Muscle of arm (tissue), 12 donors: ENCODE measurements around the gene PVR. TPM values are rescaled to one million over a fixed set of nuclear protein-coding genes. Genes with fewer than 3 reads are reported as not detected.
"Not testable (repeated sequence)": the region's sequence is repeated elsewhere in the genome, so short reads cannot be mapped to it uniquely, and the experiment has no call there.

ENCODE experiments used
- DNase-seq: peaks from one replicate; pipeline ENCODE4 v3.0.0-alpha.2; 2013
- polyA plus RNA-seq, 12 donors: library from polyadenylated mRNA; unstranded; fragments of 120-200 nt; gene quantifications; one replicate each; pipeline ENCODE4 v1.2.1, GENCODE V29; 2013; ENCODE audit not compliant: insufficient read length in 12 of 12

PVR gene
- polyA plus RNA-seq, 12 donors: 19.4 to 28.7 (median 21.1) TPM; not detected in 1

DNA sequence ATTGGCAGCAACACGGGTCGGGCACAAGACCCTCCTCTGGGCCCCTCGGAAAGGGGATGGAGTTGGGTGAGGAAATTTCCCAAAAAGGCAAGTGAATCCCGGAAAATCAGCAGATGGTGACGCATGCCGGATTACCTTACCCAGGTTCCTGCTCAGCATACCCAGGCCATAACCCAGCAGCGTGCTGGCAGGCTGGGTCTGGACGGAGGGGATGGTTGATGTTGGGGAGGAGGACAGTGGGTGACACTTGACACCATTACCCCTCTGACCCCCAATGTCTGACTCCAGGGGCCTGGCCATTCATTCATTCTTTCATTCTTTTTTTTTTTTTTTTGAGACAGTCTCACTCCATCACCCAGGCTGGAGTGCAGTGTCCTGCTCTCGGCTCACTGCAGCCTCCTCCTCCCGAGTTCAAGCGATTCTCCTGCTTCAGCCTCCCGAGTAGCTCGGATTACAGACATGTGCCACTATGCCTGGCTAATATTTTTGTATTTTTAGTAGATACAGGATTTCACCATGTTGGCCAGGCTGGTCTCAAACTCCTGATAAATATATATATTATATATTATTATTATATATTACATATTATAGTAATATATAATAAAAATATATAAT lies 799 bp downstream of the PVR start:
- no peak for DNase-seq

DNA sequence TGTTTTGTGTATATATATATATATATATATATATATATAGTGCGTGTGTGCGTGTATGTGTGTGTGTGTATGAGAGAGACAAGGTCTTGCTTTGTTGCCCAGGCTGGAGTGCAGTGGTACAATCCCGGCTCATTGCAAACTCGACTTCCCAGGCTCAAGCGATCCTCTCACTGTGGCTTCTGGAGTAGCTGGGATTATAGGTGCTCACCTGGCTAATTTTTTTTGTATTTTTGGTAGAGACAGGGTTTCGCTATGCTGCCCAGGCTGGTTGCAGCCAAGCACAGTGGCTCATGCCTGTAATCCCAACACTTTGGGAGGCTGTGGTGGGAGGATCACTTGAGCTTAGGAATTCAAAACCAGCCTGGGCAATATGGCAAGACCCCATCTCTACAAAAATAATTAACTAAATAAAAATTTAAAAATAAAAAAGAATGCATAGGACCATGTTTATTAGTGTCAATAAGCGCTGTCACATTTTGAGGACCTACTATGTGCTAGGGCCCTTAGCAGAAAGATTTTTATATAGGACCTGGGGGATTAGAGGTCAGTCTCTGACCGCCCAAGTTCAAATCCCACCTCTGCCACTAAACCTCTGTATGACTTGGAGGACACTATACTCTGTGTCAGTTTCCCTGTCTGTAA lies 1.8 kb downstream of the PVR start:
- no peak for DNase-seq

DNA sequence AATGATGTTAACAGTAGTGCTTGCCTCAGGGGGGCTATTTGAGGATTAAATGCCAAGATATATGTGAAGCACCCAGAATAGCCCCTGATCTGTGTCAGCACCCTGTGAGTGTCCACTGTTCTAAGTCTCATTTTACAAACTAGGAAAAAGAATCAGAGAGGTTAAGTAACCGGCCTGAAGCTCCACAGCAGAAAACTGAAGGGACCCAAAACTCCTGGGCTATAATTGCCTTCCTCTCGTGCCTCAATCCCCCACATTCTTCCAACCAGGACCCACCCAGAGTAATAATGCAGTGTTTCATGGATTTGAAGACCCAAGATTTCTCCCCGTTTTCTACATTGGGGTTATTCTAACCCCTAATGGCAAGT lies 2.3 kb downstream of the PVR start:
- no peak for DNase-seq

DNA sequence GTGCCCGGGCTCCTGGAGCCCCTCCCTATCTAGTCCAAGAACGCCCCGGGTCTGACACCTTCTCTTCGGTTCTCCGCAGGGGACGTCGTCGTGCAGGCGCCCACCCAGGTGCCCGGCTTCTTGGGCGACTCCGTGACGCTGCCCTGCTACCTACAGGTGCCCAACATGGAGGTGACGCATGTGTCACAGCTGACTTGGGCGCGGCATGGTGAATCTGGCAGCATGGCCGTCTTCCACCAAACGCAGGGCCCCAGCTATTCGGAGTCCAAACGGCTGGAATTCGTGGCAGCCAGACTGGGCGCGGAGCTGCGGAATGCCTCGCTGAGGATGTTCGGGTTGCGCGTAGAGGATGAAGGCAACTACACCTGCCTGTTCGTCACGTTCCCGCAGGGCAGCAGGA lies 3.4 kb downstream of the PVR start:
- DNase-seq: no peak

DNA sequence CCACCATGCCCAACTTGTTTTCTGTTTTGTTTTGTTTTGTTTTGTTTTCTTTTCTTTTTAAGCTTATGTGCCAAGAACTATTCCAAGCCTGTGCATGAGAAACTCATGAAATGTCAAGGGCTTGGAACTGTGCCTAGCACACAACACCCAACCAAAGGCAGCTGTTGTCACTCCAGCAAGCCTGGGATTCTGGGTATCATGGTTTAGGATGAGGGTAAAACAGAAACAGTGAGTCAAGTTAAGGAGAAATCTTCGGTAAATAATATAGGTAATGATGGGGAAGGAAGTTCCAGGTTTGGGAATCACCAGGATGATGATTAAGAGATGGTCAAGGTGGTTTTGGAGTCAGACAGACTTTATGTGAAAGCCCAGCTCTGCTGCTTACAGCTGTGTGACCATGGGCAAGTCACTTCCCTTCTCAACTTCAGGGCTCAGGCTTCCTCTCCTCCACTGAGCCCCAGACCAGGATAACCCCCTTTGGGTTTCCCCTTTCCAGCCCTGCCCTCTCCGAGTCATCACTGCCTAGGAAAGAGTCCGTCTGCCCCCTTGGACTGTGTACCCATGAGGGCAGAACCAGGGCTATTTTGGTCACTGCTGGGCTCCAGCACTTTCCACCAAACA lies 5.0 kb downstream of the PVR start:
- DNase-seq: no peak

DNA sequence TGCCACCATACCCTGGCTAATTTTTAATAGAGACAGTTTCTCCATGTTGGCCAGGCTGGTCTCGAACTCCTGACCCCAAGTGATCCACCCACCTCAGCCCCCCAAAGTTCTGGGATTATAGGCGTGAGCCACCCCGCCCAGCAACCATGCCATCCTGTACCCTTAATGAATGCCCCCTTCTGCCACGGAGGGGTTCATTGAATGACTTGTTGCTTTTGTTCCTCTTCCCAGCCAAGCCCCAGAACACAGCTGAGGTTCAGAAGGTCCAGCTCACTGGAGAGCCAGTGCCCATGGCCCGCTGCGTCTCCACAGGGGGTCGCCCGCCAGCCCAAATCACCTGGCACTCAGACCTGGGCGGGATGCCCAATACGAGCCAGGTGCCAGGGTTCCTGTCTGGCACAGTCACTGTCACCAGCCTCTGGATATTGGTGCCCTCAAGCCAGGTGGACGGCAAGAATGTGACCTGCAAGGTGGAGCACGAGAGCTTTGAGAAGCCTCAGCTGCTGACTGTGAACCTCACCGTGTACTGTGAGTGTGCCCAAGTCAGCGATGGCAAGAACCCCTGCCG lies 6.0 kb downstream of the PVR start:
- no peak for DNase-seq

DNA sequence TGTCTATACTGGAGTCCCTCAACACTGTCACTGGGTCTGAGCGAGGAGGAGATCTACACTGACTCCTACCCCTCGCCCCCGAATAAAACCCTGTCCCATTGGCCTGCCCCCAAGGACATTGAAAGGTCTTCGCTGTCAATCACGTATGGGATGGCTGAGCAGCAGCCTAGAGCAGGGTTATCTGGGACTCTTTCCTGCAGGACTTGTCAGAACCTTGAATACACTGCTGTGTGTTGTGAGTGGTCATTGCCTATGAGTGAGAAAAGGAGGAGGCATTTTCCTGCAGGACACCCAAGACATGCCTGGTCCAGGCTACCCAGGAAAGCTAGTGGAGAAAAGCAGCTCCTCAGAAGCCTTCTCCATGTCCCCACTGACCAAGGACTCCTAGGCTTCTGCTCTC lies 9.6 kb downstream of the PVR start:
- no peak for DNase-seq

DNA sequence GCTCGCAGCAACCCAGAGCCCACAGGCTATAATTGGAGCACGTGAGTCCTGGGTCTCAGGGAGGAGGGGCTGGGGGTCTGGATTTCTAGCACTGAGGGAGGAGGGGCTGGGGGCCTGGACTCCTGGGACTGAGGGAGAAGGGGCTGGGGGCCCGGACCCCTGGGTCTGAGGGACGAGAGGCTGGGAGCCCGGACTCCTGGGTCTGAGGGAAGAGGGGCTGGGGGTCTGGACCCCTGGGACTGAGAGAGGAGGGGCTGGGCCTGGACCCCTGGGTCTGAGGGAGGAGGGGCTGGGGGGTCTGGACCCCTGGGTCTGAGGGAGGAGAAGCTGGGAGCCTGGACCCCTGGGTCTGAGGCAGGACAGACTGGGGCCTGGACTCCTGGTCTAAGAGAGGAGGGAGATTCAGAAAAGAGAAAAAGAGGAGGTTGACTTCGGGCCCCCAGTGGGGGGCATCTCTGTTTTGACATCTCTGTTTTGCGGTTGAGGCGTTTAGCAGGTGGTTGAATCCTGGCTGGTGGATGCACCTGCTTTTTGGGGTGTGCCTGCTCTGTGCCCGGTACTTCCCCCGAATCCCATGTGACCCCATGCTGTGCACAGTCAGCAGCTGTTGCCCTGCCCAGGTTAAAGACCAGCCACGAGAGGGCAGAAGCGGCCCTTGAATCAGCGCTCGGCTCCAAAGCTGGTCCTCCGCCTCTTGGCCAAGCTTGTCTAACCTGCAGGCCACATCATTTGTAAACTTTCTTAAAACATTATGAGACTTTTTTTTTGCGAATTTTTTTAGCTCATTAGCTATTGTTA lies 10.5 kb downstream of the PVR start:
- no peak for DNase-seq

DNA sequence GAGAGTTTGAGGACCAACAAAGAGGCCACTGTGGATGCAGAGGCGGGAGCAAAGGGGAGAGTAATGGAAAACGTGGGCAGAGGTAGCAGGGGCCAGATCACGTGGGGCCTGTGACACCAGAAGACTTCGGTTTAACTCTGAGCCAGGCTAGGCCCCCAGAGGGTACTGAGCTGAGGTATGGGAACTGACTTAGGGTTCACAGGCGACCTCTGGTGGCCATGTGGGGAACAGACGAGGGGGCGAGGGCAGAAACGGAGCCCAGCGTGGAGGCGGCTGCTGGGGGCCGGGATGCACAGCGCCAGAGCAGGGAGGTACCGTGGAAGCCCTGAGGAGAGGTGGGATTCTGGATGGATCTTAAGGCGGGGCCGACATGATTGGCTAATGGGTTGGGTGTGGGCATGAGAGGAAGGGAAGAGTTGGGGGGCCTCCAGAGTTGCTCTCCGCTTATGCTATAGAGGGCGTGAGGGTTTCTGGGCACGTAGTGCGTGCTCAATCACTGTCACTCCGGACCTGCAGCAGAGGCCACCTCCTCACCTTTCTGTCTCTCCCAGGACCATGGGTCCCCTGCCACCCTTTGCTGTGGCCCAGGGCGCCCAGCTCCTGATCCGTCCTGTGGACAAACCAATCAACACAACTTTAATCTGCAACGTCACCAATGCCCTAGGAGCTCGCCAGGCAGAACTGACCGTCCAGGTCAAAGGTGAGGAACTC lies 13.7 kb downstream of the PVR start:
- DNase-seq: no peak

DNA sequence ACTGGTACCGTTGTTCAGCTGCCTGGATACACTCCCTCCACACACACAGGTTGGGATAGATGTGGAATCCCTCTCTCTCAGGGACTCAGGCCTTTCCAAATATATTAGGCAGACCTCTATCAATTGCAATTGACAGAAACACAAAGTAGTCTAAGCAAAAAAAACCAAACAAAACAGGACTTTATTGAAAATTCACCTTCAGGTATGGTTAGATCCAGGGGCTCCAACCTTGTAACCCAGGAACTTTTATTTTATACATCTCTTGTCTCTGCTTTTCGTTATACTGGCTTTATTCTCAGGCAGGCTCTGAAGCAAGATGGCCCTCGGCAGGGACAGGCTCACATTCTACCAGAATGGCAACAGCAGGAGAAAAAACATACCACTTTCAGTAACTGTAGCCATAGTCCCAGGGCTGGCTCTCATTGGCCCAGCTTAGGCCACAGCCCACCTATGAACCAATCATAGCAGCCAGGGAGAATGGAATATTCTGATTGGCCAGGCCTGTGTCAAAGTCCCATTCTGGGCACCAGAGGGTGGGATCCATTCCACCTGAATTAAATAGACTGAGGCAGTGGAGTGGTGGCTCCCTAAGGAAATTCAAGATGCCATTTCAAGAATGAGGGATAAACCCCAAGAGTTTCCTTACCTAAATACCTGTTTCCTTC lies 14.5 kb downstream of the PVR start:
- DNase-seq: no peak

DNA sequence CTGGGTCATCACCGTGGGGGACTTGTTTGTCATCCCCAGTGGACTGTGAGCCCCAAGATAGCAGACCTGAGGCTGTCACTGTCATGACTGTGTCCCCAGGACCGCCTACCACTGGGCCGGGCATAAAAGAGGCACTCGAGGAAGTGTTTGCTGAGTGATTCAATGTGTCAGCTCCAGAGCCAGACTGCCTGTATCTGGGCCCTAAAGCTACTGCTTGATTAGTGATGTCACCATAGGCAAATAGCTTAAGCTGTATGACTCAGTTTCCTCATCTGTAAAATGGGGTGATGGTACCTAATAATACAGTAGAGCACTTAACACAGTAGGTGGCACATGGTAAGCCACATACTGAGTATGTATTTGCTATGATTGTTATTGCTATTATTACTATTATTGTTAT lies 16.4 kb downstream of the PVR start:
- DNase-seq: no peak

DNA sequence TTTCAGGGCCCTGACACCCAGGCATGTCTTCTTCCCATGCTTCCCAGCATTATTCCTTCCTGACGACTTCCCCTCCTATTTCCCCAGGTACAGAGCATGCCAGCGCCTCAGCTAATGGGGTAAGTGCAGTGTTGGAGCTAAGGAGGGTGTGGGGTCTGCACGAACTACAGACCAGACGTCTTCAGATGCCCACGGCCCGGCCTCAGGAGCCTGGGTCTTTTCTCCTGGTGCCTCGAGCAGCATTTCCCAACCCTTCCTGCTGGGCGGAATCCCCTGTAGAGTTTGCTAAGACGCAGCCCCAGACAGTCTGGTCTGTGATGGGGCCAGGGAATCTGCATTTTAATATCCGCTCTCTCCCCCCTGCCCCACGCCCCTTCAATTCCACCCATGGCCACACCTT lies 17.5 kb downstream of the PVR start:
- no peak for DNase-seq

DNA sequence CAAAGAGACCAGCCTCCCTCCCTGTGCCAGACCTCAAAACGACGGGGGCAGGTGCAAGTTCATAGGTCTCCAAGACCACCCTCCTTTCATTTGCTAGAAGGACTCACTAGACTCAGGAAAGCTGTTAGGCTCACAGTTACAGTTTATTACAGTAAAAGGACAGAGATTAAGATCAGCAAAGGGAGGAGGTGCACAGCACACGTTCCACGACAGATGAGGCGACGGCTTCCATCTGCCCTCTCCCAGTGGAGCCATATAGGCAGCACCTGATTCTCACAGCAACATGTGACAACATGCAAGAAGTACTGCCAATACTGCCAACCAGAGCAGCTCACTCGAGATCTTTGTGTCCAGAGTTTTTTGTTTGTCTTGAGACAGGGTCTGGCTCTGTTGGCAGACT lies 18.2 kb downstream of the PVR start:
- no peak for DNase-seq

DNA sequence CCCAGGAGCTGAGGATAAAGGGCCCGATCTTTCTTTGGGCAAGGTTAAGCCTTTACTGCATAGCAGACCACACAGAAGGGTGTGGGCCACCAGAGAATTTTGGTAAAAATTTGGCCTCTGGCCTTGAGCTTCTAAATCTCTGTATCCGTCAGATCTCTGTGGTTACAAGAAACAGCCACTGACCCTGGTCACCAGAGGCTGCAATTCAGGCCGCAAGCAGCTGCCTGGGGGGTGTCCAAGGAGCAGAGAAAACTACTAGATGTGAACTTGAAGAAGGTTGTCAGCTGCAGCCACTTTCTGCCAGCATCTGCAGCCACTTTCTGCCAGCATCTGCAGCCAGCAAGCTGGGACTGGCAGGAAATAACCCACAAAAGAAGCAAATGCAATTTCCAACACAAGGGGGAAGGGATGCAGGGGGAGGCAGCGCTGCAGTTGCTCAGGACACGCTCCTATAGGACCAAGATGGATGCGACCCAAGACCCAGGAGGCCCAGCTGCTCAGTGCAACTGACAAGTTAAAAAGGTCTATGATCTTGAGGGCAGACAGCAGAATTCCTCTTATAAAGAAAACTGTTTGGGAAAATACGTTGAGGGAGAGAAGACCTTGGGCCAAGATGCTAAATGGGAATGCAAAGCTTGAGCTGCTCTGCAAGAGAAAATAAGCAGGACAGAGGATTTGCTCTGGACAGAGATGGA lies 19.1 kb downstream of the PVR start:
- DNase-seq: no peak

DNA sequence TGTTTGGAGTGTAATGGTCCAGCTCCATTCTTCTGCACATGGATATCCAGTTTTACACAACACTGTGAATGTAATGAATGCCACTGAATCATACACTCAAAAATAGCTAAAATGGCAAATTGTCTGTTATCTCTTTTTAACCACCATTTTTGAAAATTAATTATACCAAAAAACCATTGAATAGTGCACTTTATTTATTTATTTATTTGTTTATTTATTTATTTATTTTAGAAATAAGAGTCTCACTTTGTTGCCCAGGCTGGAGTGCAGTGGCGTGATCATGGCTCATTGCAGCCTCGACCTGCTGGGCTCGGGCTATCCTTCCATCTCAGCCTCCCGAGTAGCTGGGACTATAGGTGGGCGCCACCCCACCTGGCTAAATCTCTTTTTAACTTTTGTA lies 20.3 kb downstream of the PVR start:
- no peak for DNase-seq

DNA sequence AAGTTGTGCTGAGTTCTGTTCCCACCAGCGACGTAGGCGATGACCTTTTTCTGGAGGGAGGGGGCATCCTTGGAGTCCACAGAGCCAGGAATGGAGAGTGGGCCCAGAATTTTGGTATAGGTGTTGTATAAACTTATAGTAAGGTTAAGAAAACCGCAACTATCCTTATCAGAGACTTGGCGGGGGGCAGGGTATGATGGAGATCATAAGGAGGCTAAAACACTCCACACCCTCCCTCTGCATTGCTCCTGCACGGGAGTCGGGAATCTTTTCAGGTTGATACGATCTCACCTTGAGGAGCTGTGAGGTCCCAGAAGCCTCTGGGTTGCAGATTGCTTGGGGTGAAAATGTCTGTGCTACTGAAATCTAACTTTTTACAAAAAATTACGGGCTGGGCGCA lies 21.3 kb downstream of the PVR start:
- no peak for DNase-seq

DNA sequence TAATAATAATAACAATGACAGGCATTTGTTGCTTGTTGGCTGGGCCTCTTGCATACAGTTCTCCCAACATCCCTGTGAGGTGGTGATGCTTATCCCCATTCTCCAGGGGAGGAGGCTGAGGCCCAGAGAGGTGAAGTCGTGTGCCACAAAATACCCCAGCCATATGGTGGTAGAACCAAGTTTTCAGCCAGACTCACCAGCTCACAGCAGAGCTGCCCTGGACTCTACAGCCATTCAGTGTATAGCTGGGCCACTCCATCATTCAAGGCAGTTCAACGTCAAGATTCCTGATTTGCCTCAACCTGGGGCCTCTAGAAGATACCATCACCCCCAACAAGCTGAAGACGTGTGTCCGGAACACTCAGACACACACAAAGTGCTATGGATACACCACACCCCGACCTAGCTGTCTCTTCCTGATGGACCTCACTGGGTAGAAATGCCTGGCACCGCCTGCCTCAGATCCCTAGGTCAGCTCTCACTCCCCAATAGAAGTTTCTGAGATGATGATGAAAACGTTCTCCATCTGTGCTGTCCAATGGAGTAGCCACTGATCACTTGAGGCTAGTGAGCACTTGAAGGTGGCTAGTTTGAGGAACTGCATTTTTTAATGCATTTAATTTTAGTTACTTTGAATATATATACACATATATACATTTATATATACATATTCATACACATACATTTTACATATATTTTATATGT lies 23.3 kb downstream of the PVR start:
- DNase-seq: no peak

DNA sequence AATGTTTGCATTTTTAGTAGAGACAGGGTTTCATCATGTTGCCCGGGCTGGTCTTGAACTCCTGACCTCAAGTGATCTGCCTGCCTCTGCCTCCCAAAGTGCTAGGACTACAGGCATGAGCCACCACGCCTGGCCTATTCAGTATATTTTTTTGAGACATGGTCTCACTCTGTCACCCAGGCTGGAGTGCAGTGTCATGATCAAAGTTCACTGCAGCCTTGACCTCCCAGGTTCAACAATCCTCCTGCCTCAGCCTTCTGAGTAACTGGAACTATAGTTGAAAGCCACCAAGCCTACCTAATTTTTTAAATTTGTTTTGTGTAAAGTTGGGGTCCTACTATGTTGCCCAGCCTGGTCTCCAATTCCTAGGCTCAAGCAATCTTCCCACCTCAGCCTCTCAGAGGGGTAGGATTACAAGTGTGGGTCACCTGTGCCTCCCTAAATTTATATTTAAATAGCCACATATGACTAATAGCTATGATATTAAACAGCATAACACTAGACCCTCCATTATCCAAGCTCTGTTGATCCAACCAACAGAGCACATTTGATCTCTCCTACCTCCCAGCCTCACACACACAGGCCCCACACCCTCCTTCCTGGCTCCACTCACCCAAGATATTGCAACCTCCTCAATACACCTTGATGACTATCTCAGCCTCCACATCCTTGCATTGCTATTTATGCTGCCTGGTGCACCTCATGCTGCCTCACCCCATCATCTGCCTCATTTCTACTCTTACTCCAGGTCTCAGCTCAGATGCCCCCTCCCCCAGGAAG lies 25.5 kb downstream of the PVR start:
- no peak for DNase-seq

DNA sequence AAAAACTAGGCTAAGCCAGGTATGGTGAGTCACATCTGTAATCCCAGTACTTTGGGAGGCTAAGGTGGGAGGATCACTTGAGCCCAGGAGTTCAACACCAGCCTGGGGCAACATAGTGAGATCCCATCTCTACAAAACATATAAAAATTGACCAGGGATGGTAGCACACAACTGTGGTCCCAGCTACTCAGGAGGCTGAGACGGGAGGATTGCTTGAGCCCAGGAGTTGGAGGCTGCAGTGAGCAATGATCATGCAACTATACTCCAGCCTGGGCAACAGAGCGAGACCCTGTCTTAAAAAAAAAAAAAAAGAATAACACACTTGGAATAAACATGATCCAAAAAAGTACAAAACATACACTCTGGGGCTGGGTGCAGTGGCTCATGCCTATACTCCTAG lies 26.3 kb downstream of the PVR start:
- DNase-seq: not testable (repeated sequence)
